Measurements from ENCODE around the gene PANK3. TPM values are rescaled to one million over a fixed set of nuclear protein-coding genes. Genes with fewer than 3 reads are reported as not detected.

PANK3 gene
- 264 TPM for total RNA-seq

DNA sequence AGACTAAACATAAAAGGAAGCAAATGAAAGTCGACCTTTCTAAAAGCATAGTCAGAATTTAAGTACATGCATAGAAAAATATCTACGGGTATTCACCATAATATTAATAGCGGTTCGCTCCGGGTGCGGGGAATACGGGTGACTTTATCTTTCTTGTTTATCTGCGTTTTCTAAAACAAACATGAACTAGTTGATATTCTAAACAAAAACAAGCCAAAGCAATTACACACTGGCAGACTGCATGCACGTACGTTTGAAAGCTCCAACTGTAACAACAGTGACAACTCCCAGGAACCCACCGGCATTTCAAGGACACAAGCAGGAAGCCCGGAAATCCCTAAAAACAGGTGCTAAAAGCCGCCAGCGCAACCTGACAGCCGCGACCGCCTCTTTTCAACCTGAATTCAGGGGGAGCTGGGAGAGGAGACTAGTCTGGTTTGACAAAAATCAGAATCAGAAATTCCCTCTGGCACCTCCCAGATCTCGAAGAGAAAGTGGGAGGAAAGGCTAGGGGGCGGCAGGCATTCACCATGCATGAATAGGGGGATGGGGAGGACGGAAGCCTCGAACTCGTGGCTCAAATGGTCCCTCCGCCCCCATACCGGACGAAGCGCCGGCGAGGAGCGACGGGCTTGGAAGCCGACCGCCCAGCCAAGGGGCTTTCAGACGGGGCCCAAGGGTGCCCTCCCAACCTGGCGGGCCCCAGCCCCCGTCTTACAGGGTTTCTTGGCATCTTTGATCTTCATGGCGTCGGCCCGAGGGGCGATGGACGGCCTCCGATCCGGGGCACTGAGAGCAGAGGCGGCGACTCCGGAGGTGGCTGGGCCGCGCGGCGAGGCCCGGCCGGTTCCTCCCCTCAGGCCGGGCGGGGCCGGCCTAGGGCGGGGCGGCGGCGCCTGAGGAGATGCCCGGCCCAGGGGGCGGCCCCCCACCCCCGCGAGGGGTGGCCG, at the start of gene PANK3:
PANK3 (minus strand) TSS at position 831 of the 950 bp plus-strand sequence; CDS start at position 746, 85 bp downstream.
- FAIRE-seq, result no peak
- peak in 1 of 2 donors; percentile 83 for DNase-seq (ENCODE audit: low spot score in 2 of 2)

DNA sequence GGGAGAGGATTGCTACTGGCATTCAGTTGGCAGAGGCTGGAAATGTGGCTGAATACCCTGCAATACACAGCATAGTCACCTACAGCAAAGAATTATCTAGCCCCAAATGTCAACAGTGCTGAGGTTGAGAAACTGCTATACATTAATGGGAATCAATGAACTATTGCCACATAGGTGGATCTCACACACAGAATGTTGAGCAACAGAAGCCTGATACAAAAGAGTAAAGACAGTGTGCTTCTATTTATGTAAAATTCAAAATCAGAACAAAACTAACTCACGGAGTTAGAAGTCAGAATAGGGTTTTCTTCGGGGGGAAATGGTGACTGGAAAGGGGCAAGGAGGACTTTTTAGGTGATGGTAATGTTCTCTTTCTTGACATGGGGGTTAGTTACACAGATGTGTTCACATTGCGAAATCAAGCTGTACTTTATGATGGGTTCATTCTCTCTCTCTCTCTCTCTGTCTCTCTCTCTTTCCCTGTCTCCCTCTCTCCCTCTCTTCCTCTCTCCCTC, 45.7 kb upstream of the PANK3 start:
- no peak for DNase-seq (ENCODE audit: low spot score in 2 of 2)
- no peak for FAIRE-seq

DNA sequence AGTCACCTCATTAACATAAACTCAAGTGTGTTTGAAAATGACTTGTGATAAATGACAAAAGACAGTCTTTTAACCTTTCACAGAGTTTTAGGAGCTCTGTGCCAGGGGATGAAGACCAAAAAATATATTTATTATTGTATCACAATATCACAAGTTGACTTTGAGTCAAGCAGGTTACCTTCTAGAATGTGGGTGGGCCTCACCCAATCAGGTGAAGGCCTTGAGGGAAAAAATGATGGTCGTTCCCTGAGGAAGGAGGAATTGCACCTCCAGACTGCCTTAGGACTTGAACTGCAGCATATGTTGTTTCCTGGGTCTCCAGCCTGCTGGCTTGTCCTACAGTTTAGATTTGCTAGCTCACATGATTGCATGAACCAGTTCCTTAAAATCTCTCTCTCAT, 41.6 kb upstream of the PANK3 start:
- DNase-seq (ENCODE audit: low spot score in 2 of 2) (no peak), FAIRE-seq (no peak)

DNA sequence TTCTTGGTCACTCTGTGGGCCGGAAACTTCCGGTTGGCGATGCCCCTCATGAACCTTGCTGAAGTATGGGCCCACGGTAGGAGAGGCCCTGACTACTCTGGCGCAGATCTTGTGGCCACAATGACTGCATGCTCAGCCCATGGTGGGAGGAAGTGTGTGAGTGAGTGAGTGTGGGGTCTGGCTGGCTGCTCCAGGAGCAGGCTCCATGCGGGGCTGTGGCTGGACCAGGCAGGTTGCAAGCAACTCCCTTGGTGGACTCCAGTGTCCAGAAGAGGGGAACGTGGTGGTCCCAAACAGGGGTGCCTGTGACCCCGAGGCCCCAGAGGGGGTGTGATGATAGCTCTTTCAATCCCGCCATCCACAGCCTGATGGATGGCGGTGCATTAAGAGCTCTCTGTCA, 35.5 kb upstream of the PANK3 start:
- DNase-seq (ENCODE audit: low spot score in 2 of 2) (no peak), FAIRE-seq (no peak)

DNA sequence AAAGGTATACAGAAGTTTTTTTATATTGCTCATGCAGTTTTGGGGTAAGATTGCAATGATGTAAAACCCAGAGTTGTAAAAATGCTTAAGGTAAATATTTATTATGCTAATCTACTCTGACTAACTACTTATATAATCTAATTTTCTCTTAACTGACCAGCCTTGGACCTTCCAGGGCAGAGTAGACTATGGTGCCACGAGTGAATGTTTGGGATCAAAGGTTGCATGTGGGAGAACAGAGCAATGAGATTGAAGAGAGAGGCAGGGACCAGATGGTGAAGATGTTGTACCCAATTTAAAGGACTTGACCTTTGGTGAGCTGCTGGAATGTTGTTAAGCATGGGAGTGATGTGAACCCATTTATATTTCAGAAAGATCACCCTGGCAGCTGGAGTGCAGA, 34.8 kb upstream of the PANK3 start:
- no peak for FAIRE-seq

DNA sequence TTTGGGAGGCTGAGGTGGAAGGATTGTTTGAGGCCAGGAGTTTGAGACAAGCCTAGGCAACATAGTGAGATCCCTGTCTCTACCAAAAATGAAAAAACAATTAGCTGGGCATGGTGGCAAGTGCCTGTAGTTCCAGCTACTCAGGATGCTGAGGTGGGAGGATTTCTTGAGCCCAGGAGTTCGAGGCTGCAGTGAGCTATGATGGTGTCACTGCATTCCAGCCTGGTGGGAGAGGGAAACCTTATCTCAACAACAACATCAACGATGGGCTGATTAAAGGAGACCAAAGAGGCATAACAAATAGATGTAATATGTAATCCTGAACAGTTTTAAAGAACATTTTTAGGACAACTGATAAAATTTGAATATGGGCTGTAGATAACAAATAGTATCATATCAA, 34.2 kb upstream of the PANK3 start:
- no peak for DNase-seq (ENCODE audit: low spot score in 2 of 2)
- FAIRE-seq, result no peak

More for the DNA sequence above, 34.8 kb upstream of the PANK3 start:
- DNase-seq (ENCODE audit: low spot score in 2 of 2), result no peak

DNA sequence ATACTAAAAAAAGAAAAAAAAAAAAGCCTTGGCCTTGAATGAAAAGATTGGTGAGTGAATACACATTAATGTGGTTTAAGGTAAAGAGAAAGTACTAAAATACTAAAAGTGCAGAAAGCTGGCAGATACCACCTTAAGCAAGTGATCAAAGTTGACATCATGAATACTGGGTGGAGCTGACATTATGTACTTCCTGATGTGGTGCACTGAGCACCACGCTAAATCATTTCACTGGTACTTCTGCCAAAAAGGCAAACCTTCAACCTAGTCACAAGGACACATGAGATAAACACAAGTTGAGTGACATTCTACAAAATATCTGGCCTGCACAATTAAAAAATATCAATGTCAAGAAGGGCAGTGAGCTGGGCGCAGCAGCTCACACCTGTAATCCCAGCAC, 33.8 kb upstream of the PANK3 start:
- FAIRE-seq (no peak), DNase-seq (ENCODE audit: low spot score in 2 of 2) (no peak)

DNA sequence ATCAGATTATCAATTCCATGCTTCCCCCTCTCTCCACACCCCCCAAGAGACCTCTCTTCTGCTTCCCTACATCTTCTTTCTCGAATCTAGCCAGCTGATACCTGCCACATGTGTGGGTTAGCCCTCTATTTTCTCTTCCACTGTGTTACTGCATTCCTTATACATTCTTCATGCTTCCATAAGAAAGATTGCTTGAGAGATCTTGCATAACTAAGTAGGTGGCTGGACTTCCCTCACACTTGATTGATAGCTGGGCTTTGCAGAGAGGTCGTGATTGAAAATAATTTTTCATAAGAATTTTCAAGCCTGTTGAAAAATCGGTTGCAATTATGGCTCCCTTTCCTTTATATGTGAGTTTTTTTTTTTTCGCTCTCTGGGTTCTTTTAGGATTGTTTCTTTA, 33.0 kb upstream of the PANK3 start:
- FAIRE-seq (no peak), DNase-seq (ENCODE audit: low spot score in 2 of 2) (no peak)

DNA sequence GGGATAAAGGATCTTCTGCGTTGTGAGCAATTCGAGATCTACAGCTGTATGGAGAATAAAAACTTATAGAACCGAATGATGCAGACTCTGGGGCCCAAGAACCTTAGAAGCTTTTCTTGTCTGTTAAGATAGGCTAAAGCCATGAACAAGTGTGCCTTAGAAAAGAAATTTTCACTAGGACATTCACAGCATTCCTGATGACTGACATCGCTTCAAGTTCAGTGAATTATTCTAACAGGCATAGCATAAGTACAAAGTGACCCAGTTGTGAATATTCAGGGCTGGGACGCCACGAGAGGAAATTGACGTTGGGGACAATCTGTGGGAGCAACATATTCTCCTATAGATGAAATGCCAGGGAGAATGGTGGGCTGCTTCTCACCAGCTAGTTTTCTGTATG, 32.0 kb upstream of the PANK3 start:
- FAIRE-seq (no peak), DNase-seq (ENCODE audit: low spot score in 2 of 2) (no peak)

DNA sequence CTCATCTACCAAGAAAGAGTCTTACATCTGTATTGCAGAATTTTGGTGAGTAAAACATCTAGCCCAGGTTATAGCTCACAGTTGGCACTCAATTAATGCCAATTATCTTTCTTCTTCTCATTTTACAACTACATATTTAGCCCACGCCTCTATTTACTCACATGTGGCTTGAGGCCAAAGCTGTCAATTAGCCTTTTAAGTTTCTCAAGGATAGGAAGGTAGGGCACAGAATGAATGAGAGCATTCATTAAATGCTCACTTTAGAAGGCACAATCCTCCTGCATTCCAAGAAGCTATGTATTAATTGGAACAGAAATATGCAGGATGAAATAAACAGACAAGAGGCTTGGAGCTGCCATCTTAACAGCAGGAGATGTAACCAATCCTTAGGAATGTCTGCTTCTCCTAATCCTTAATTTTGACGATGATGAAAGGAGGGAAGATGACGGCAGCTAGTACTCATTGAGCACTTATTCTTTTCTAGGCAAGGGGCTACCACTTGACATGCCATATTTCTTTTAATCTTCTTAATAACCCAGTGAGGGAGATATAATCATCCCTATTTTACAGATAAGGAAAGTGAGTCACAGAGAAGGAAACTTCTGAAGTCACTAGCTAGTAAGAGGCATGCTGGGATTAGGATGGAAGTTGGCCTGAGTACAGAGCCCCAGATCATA, 30.8 kb upstream of the PANK3 start:
- no peak for FAIRE-seq
- no peak for DNase-seq (ENCODE audit: low spot score in 2 of 2)

DNA sequence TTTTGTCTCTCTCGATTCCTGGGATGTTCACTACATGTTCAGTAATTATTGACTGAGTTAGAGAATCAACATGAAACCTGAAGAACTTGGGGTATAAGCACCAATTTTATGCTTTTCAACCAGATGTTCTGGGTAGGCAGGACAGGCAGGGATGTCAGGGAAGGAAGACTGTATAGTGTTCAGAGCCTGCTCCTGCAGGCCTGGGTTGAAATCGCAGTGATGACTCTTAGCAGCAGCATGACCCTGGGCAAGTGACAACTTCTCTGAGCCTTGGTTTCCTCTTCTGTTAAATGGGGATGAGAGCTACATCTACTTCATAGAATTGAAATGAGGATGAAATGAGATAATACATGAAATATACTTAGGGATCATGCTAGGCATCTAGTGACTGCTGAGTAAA, 29.7 kb upstream of the PANK3 start:
- FAIRE-seq, result no peak
- no peak for DNase-seq (ENCODE audit: low spot score in 2 of 2)

DNA sequence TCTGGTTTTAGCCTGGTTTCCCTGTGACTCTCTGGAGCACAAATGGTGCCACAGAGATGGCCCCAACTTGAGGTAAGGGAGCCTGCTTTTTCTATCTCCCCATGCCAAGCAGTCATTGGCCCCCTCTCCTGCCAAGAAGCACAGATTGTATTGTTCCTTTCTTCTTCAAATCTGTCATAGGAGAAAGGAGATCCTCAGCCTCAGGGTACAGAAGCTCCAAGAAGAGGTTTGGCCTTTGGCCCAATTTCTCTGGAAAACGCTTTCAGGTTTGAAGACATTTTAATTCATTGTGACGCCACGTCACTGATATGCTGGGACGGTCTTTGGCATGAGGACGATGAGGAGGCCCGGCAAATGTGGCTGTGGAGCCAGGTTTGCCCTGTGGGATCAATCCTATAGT, 29.2 kb upstream of the PANK3 start:
- FAIRE-seq (no peak), DNase-seq (ENCODE audit: low spot score in 2 of 2) (no peak)

DNA sequence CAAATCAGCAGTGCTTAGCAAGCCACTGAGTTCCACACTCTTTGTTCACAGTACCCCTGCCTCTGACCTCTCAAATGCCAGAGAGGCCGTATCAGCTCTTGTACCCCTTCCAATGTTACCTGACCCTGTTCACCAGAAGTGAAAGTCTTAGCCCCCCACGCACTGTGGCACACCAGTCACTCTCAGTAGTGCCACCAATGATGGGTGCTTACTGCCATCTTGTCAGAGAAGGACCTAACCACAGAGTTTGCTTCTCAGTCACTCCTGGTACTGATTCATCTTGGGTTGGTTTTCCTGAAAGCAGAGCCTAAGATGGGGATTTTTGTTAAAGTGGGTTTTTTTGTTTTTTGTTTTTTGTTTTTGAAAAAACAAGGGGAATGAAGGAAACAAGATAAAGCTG, 28.8 kb upstream of the PANK3 start:
- DNase-seq (ENCODE audit: low spot score in 2 of 2) (no peak), FAIRE-seq (no peak)

DNA sequence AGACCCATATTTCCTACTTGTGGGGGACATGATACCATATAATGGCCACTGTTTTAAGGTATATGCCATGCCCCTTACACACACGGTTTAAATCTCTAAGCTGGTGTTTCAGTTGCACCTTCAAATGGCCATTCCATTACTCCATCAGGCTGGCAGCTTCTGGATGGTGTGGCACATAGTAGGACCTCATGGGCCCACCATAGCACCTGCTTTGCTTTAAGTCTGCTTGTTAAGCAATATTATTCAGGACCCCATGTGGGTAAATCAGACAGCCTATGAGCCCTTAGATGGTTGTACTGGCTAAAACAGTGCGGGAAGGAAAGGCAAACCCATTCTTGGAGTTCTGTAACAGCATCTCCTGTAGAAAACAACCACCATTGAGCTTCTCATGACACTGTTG, 27.4 kb upstream of the PANK3 start:
- DNase-seq (ENCODE audit: low spot score in 2 of 2) (no peak), FAIRE-seq (no peak)

DNA sequence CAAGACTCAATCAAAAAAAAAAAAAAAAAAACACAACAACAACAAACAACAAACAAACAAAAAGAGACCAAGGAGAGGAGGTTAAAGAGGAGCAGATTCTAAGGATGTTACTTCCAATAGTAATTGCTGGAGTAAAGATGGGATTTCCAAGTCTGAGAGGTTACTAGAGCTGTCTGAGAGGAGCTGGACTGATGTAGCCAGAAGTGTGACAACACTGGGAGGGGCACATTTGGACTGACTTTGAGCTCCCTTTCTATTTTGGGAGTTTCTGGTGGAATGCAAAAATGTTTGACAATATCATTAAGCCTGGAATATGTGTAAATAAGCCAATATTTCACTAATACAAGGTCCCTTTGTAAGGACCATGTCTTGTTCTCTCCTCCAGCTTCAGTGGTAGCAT, 25.3 kb upstream of the PANK3 start:
- DNase-seq (ENCODE audit: low spot score in 2 of 2) (no peak), FAIRE-seq (no peak)

DNA sequence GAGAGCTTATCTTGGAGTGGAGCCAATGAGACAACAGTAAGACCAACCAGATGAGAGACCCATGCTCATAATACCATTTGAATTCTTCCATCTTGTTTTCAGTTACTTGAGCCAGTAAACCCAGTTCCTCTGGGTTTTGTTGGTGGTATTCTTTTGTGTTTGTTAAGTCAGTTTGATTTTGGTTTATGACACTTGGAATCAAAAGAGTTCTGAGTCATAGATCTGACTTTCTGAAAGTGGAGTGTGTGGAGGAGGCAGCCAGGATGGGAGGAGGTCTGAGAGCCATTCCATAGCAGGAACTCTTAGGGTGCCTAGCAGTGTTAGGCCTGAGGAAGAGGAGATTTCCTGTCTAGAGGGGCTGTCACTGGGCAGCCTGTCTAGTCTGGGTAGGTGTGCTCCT, 24.6 kb upstream of the PANK3 start:
- DNase-seq (ENCODE audit: low spot score in 2 of 2) (no peak), FAIRE-seq (no peak)

DNA sequence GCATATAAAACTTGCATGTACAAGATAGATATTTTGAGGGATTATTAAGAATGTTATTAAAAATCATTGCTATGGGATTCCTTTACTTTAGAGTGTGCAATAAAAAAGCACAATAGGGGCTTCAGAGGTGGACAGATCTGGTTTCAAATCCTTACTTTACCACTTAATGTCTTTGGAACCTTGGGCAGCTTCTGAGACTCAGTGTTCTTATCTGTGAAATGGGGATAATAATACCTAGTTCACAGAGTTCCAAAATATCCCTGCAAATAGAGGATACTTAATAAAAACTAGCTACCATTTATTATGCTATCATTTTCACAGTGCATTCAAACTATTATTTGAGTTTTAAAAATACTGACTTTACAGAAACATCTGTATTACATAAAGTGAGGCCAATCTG, 23.3 kb upstream of the PANK3 start:
- FAIRE-seq (no peak), DNase-seq (ENCODE audit: low spot score in 2 of 2) (no peak)

DNA sequence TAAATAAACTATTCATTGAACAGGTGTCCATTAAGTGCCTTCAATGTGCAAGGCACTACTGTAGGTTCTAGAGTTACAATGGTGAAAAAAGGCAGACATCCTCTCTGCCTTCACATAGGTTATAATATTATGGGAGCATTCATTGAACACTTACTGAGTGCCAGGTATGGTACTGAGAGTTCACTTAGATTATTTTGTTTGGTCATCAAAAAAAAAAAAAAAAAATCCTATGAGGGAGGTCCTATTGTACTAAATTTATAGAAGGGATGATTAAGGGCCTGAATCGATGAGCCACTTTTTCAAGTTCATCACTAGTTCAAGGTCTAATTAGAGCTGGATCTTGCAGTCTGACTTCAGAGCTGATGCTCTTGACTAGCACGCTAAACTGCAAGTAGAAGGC, 22.8 kb upstream of the PANK3 start:
- no peak for FAIRE-seq
- DNase-seq (ENCODE audit: low spot score in 2 of 2), result no peak

DNA sequence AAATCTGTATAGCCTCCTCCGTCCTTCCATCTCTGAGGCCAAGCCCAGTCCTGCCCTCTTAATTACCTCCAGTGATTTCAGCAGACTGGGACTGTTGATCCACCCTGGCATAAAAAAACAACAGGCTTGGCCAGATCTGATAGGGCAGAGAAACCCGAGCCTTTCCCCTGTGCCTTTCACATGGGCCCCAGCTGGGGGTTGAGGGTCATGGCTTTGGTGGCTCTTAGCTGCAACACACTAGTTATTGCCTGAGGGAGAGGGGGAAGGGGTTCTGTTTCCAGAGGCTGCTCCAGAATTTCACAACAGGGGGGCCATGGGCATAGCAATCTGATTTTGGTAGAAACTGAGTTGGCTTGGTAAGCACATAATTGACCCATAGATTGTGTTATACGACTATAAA, 21.2 kb upstream of the PANK3 start:
- FAIRE-seq (no peak), DNase-seq (ENCODE audit: low spot score in 2 of 2) (no peak)

DNA sequence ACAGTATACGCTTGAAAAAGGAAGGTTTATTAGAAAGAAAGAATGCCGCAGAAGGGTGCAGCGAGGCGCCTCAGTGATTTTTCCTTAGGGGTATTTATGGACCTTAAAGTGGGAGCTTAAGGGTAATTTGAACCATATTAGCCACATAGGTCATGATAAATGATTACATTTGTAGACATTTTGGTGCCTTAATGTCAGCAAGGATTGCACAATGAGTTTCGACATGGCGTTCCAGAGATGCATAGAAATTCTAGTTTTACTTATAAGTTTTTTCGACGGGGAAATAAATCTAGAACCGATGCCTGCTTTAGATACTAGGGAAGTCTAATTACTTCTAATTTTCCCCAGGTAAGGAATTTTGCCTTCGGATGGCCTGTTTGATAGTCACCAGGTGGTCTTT, 20.7 kb upstream of the PANK3 start:
- DNase-seq (ENCODE audit: low spot score in 2 of 2), result no peak
- FAIRE-seq, result no peak

DNA sequence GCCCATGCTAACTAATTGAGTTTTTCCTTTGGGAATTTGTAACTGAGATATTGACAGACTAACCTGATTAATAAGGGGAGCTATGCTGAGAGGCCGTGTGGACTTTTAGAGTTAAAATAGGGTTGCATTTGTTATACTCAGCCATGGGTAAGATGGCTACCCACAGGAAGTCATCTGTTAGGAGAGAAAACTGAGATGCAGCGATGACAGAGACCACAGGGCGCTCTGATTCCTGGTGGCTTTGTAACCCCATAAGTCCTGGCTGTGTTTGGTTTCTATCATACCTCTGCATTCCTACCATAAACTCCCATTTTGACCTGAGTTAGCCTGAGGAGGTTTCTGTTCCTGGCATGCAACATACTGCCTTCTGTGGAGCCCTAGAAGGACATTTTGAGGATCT, 19.5 kb upstream of the PANK3 start:
- FAIRE-seq, result no peak

DNA sequence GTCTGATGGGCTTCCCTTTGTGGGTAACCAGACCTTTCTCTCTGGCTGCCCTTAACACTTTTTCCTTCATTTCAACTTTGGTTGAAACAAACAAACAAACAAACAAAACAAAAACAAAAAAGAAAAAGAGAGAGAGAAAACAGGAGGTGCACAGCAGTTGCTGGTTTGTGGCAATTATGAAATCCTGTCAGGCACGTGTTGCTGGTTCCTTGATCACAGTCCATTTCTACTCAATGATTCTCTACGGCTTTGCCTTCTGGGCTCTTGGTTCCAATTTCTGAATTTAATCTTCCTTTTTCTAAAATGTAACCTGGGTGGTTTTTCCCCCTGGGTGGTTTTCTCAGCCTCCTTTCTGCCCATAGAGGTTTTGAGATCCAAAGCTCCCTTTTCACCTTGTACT, 17.8 kb upstream of the PANK3 start:
- FAIRE-seq, result no peak
- no peak for DNase-seq (ENCODE audit: low spot score in 2 of 2)

More for the DNA sequence above, 19.5 kb upstream of the PANK3 start:
- no peak for DNase-seq (ENCODE audit: low spot score in 2 of 2)

All from frontal cortex (tissue), 4 donors.